Astrocyte of the cerebellum (primary cell): ENCODE results near the gene TMEM134.
"Not testable (repeated sequence)": the region's sequence is repeated elsewhere in the genome, so short reads cannot be mapped to it uniquely, and the experiment has no call there.

Experiments used
- DNase-seq: peaks from one replicate; pipeline ENCODE4 v3.0.0-alpha.2; 2011; ENCODE audit warnings: low read depth
- H3K4me3 ChIP-seq: 2 replicates; pipeline ENCODE4 v1.5.1; 2011; ENCODE audit warnings: mild to moderate bottlenecking, low read depth, low read length, moderate library complexity
- CTCF ChIP-seq: IDR thresholded peaks from 2 replicates; pipeline ENCODE4 v1.5.1; 2012; ENCODE audit warnings: low read length, low read depth, moderate library complexity, mild to moderate bottlenecking; ENCODE audit errors: missing control alignments
- in situ Hi-C: cut with HindIII; loops from 2 replicates; pipeline ENCODE4 v1.10.0; 2017; ENCODE audit warnings: low sequenced_read_pairs

TMEM134 gene, protein sequence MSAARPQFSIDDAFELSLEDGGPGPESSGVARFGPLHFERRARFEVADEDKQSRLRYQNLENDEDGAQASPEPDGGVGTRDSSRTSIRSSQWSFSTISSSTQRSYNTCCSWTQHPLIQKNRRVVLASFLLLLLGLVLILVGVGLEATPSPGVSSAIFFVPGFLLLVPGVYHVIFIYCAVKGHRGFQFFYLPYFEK

GRCh38 chr11:67468759-67469507 is at the start of gene TMEM134:
TSS of gene TMEM134 (minus strand) at chr11:67469251. CDS start at chr11:67469192, 59 bp downstream.
- peak; percentile 63 for DNase-seq
- in situ Hi-C loops = no loop called here
- TF ChIP-seq CTCF = peak; percentile 29
- peak within 1 kb of the TSS; percentile 82 for H3K4me3 ChIP-seq

DNA sequence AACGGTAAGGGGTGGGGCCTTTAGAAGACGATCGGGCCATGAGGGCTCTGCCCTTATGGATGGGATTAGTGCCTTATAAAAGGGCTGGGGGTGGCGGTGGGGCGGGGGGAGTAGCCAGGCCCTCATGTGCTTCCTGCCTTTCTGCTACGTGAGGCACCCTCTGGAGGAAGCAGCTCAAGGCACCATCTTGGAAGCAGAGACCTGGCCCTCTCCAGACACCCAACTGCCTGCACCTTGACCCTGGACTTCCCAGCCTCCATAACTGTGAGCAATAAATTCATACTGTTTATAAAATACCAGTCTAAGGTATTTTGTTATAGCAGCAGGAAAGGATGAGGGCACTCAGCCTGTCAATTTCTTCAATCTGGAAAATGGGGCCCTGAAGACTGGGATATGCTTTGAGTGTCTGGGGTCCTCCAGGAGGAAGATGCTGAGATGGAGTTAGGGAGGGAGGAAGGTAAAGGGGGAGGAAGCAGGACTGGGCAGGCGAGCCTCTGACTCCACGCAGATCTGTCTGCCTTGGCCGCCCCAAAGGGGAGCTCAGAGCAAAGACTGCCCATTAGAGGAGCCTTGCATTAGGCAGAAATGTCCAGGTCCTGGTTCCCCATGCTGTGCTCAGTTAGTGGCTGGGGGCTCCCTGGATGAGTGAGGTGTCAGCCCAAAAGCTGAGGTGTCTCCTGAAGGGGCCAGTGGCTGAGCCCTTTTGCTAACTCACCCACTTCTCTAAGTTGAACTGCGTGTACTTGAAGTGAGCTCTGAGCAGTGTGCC is 48.9 kb upstream of the TMEM134 start:
- H3K4me3 ChIP-seq = no peak overlapping the region
- in situ Hi-C loops = no loop called here
- no peak for TF ChIP-seq CTCF
- DNase-seq = no peak

GRCh38 chr11:67516806-67517205 is 47.8 kb upstream of the TMEM134 start:
- TF ChIP-seq CTCF = no peak
- in situ Hi-C loops = no loop called here
- no peak for DNase-seq
- no peak overlapping the region for H3K4me3 ChIP-seq

GRCh38 chr11:67514116-67514515 is 45.1 kb upstream of the TMEM134 start:
- no peak overlapping the region for H3K4me3 ChIP-seq
- in situ Hi-C loops = no loop called here
- no peak for DNase-seq
- no peak for TF ChIP-seq CTCF

DNA sequence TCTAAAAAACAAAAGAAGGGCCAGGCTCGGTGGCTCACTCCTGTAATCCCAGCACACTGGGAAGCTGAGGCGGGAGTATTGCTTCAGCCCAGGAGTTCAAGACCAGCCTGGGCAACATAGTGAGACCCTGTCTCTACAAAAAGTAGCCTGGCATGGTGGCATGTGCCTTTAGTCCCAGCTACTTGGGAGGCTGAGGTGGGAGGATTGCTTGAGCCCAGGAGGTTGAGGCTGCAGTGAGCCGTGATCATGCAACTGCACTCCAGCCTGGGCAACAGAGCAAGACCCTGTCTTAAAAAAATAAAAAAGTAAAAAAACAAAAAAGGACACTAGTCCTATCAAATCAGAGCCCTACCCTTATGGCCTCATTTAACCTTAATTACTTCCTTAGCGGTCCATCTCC is 42.5 kb upstream of the TMEM134 start:
- in situ Hi-C loops, H3K4me3 ChIP-seq, DNase-seq: not testable (repeated sequence)

DNA sequence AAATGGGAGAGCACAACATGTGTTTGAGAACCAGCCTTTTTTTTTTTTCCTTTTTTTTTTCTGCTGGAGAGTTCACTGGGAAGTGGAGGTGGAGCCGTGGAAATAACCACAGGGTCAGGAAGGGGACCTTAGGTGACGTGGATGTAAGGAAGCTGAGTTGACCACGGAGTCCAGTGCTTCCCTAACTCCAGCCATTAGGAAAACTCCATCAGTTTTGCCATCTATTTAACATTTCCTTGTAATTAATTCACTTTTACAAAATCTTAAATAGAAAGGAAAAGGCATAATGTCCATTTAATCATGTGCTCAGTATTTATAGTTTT is 40.9 kb upstream of the TMEM134 start:
- no peak overlapping the region for H3K4me3 ChIP-seq
- no peak for TF ChIP-seq CTCF
- no peak for DNase-seq
- in situ Hi-C loops = no loop called here
